ACHN (cell line): ENCODE data around the gene INVS.
"Not testable (repeated sequence)": the region's sequence is repeated elsewhere in the genome, so short reads cannot be mapped to it uniquely, and the experiment has no call there.

Experiments
- DNase-seq: peaks from one replicate; pipeline ENCODE4 v3.0.0-alpha.2; 2015
- in situ Hi-C: cut with HindIII; loops from 2 replicates; pipeline ENCODE4 v1.10.0; 2017; ENCODE audit warnings: low sequenced_read_pairs, low pct_ligation_motif_present, low pct_unique_long_range_greater_than_20kb

The INVS gene

GRCh38 chr9:100290714-100291113 lies 191.7 kb downstream of the INVS start:
- no peak for DNase-seq

GRCh38 chr9:100292414-100292813 lies 193.4 kb downstream of the INVS start:
- in situ Hi-C loops, result no loop called here

More at GRCh38 chr9:100290714-100291113, 191.7 kb downstream of the INVS start:
- in situ Hi-C loops, result no loop called here

GRCh38 chr9:100294341-100294740 lies 195.3 kb downstream of the INVS start:
- in situ Hi-C loops, result no loop called here

More at GRCh38 chr9:100292414-100292813, 193.4 kb downstream of the INVS start:
- DNase-seq, result no peak

GRCh38 chr9:100294806-100295205 lies 195.8 kb downstream of the INVS start:
- in situ Hi-C loops, result no loop called here
- DNase-seq, result no peak

More at GRCh38 chr9:100294341-100294740, 195.3 kb downstream of the INVS start:
- no peak for DNase-seq

GRCh38 chr9:100295240-100295639 lies 196.2 kb downstream of the INVS start:
- in situ Hi-C loops, result no loop called here
- DNase-seq, result no peak

GRCh38 chr9:100296407-100296806 lies 197.4 kb downstream of the INVS start:
- in situ Hi-C loops, result no loop called here
- no peak for DNase-seq

GRCh38 chr9:100298378-100298777 lies 199.3 kb downstream of the INVS start:
- in situ Hi-C loops, result no loop called here
- no peak for DNase-seq

- in situ Hi-C loops, result no loop called here
- DNase-seq, result no peak
Measured at GRCh38 chr9:100303747-100304146, 204.7 kb downstream of the INVS start.

- in situ Hi-C loops, result no loop called here
- no peak for DNase-seq
Measured at GRCh38 chr9:100306283-100306682, 207.2 kb downstream of the INVS start.

- in situ Hi-C loops, result no loop called here
- no peak for DNase-seq
Measured at GRCh38 chr9:100307080-100307479, 208.0 kb downstream of the INVS start.

GRCh38 chr9:100308965-100309564 lies 210.0 kb downstream of the INVS start:
- no peak for DNase-seq
- in situ Hi-C loops, result no loop called here

- in situ Hi-C loops, result no loop called here
- DNase-seq, result peak; percentile 37
Measured at GRCh38 chr9:100309992-100310391, 210.9 kb downstream of the INVS start.

GRCh38 chr9:100315561-100315960 lies 216.5 kb downstream of the INVS start:
- in situ Hi-C loops, result no loop called here
- DNase-seq, result no peak

- in situ Hi-C loops, result no loop called here
- DNase-seq, result no peak
Measured at GRCh38 chr9:100317706-100318105, 218.7 kb downstream of the INVS start.

- peak; percentile 51 for DNase-seq
- in situ Hi-C loops, result no loop called here
Measured at GRCh38 chr9:100322954-100323536, 224.0 kb downstream of the INVS start.

- peak; percentile 48 for DNase-seq
- in situ Hi-C loops, result no loop called here
Measured at GRCh38 chr9:100324594-100325200, 225.7 kb downstream of the INVS start.

- DNase-seq, in situ Hi-C loops: not testable (repeated sequence)
Measured at GRCh38 chr9:100338736-100339135, 239.7 kb downstream of the INVS start.

- in situ Hi-C loops, result no loop called here
- no peak for DNase-seq
Measured at GRCh38 chr9:100340224-100340623, 241.2 kb downstream of the INVS start.

GRCh38 chr9:100341889-100342288 lies 242.8 kb downstream of the INVS start:
- in situ Hi-C loops, result no loop called here
- DNase-seq, result no peak

GRCh38 chr9:100346836-100347235 lies 247.8 kb downstream of the INVS start:
- in situ Hi-C loops, result no loop called here
- no peak for DNase-seq
